ENCODE data around the gene PRM2.
"Not testable (repeated sequence)": the region's sequence is repeated elsewhere in the genome, so short reads cannot be mapped to it uniquely, and the experiment has no call there.

Gene PRM2

GRCh38 chr16:11306997-11307638, 30.8 kb upstream of the PRM2 start:
- DNase-seq, result no peak

- DNase-seq, result no peak
Observed at GRCh38 chr16:11306381-11306780, 30.1 kb upstream of the PRM2 start.

GRCh38 chr16:11303405-11304138, 27.3 kb upstream of the PRM2 start:
- DNase-seq, result no peak

GRCh38 chr16:11302977-11303376, 26.7 kb upstream of the PRM2 start:
- no peak for DNase-seq

GRCh38 chr16:11301645-11302501, 25.6 kb upstream of the PRM2 start:
- no peak for DNase-seq

- DNase-seq, result no peak
Observed at GRCh38 chr16:11300560-11300892, 24.2 kb upstream of the PRM2 start.

GRCh38 chr16:11299865-11300559, 23.7 kb upstream of the PRM2 start:
- DNase-seq, result no peak

- not testable (repeated sequence) for DNase-seq
Observed at GRCh38 chr16:11298950-11299547, 22.8 kb upstream of the PRM2 start.

GRCh38 chr16:11298143-11298900, 22.0 kb upstream of the PRM2 start:
- DNase-seq, result no peak

- DNase-seq, result peak; percentile 12
Observed at GRCh38 chr16:11297492-11298142, 21.3 kb upstream of the PRM2 start.

- no peak for DNase-seq
Observed at GRCh38 chr16:11296706-11297491, 20.6 kb upstream of the PRM2 start.

- no peak for DNase-seq
Observed at GRCh38 chr16:11296351-11296705, 20.0 kb upstream of the PRM2 start.

- no peak for DNase-seq
Observed at GRCh38 chr16:11295672-11296071, 19.4 kb upstream of the PRM2 start.

GRCh38 chr16:11292076-11292748, 15.9 kb upstream of the PRM2 start:
- no peak for DNase-seq

- DNase-seq, result no peak
Observed at GRCh38 chr16:11291091-11291703, 14.9 kb upstream of the PRM2 start.

GRCh38 chr16:11290102-11290893, 14.0 kb upstream of the PRM2 start:
- DNase-seq, result no peak

GRCh38 chr16:11289696-11290095, 13.4 kb upstream of the PRM2 start:
- DNase-seq, result not testable (repeated sequence)

GRCh38 chr16:11289202-11289601, 12.9 kb upstream of the PRM2 start:
- no peak for DNase-seq

- no peak for DNase-seq
Observed at GRCh38 chr16:11285842-11286241, 9.6 kb upstream of the PRM2 start.

Data from HCEC 1CT (cell line).